ENCODE data around the gene ZNF598.

The ZNF598 gene

DNA sequence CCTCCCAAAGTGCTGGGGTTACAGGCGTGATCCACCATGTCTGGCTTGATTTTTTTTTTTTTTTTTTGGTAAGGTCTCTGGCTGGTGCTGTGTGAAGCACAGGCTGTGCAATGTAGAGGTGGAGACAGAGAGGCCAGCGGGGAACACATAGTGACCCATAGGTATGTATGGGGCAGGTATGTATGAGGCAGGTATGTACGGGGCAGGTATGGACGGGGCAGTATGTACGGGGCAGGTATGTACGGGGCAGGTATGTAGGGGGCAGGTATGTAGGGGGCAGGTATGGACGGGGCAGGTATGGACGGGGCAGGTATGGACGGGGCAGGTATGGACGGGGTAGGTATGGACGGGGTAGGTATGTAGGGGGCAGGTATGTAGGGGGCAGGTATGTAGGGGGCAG lies 60.1 kb downstream of the ZNF598 start:
- DNase-seq (ENCODE audit: low read depth in 2 of 2): no peak
- TF ChIP-seq, protein P1, sequence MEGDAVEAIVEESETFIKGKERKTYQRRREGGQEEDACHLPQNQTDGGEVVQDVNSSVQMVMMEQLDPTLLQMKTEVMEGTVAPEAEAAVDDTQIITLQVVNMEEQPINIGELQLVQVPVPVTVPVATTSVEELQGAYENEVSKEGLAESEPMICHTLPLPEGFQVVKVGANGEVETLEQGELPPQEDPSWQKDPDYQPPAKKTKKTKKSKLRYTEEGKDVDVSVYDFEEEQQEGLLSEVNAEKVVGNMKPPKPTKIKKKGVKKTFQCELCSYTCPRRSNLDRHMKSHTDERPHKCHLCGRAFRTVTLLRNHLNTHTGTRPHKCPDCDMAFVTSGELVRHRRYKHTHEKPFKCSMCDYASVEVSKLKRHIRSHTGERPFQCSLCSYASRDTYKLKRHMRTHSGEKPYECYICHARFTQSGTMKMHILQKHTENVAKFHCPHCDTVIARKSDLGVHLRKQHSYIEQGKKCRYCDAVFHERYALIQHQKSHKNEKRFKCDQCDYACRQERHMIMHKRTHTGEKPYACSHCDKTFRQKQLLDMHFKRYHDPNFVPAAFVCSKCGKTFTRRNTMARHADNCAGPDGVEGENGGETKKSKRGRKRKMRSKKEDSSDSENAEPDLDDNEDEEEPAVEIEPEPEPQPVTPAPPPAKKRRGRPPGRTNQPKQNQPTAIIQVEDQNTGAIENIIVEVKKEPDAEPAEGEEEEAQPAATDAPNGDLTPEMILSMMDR (IDR thresholded peaks at IDR 0.05; ENCODE audit: low read depth, low read length): no peak
- no peak overlapping the region for H3K4me3 ChIP-seq (replicated peaks in 1 of 2; ENCODE audit: low read depth in 2 of 2, low read length in 2 of 2)
